Right lobe of liver (tissue), 4 donors: ENCODE results near the gene RGS3.

Experiments used
- POLR2A ChIP-seq: fragments of 450-650 bp; IDR thresholded peaks from one replicate; pipeline ENCODE4 v1.6.1; 2017; ENCODE audit warnings: antibody characterized with exemption, mild to moderate bottlenecking
- TF ChIP-seq, protein P1 (sequence below), 4 donors: fragments of 200-600 bp in 3 of 4; fragments of 450-650 bp in 1 of 4; IDR thresholded peaks; one replicate each; pipeline versions ENCODE4 v1.5.1 to v1.8.0; 2016 to 2022; ENCODE audit warnings: antibody characterized with exemption in 4 of 4, mild to moderate bottlenecking in 2 of 4
- donor health status: DM: no; HTN: no; CAD: no.
- donor health status: DM: no; HTN: no; CAD: no.
- donor health status: DM: no; HTN: yes; CAD: no.

DNA sequence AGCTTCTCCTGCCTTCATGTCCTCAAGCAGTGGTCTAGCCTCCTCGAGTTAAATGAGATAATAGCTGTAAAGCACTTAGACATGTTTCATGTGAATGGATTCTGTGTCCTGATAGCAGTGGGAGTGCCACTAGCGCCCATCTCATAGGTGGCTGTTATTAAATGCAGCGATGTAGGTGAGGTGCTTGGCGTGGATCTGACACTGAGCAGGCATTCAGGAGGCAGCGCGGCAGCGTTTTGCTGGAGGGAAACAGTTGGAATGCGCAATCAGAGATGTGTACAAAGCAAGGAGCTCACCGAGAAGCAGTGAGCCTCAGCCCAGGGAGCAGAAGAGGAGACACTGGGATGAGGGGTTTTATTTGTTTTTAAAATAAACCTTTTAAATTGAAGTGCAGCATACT lies 106.6 kb downstream of the RGS3 start:
- TF ChIP-seq, protein P1, sequence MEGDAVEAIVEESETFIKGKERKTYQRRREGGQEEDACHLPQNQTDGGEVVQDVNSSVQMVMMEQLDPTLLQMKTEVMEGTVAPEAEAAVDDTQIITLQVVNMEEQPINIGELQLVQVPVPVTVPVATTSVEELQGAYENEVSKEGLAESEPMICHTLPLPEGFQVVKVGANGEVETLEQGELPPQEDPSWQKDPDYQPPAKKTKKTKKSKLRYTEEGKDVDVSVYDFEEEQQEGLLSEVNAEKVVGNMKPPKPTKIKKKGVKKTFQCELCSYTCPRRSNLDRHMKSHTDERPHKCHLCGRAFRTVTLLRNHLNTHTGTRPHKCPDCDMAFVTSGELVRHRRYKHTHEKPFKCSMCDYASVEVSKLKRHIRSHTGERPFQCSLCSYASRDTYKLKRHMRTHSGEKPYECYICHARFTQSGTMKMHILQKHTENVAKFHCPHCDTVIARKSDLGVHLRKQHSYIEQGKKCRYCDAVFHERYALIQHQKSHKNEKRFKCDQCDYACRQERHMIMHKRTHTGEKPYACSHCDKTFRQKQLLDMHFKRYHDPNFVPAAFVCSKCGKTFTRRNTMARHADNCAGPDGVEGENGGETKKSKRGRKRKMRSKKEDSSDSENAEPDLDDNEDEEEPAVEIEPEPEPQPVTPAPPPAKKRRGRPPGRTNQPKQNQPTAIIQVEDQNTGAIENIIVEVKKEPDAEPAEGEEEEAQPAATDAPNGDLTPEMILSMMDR (IDR thresholded peaks at IDR 0.05), result no peak
- TF ChIP-seq POLR2A, result no peak
